ENCODE data around the gene POLR2E. TPM values are rescaled to one million over a fixed set of nuclear protein-coding genes. Genes with fewer than 3 reads are reported as not detected.
A peak's percentile ranks its signal among the peaks of the same experiment; 100 is the strongest.

POLR2E gene
- total and polyA plus RNA-seq, 2 of the 13 experiments (the other 11 are each of a cell fraction or from before 2014, with no cell fraction given): 140 to 272 TPM

DNA sequence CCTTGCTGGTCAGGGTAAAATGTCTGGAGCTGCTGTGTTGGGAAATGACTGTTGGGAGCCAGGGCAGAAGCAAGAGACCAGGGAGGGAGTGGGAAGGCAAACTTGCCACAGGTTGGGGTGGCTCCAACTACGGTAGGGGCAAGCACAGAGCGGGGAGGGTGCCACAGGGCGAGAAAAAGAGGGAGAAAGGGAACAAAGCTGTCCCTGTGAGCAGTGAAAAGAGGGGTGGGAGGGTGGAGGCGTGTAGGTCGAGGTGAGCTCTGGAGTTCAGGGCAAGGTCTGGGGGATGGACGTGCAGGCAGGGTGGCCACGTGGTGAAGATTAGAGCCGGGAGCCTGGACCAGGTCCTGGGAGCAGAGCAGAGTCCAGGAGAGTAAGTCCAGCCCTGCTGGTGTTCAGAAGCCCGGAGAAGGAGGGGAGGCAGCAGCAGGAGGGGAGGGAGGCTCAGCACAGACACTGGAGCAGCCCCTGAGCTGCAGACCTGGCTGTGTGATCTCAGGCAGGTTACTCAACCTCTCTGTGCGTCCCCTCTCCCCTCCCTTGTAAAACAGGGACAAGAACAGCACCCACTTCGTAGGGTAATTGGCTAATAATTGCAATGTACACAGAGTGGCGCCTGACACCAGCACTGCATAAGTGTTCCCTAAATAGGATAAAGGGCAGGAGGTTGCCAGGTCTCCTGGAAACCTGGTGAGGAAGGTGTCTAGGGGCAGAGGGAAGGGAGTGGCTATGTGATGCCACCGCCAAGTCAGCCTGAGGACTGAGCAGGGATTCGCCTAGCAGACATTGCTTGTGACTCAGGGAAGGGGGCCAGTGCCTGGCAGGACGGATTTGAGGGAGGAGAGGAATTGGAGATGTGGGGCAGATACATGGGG, 3.2 kb upstream of the POLR2E start (continued):
- TF ChIP-seq FOXC1 (CRISPR knock-in tag; IDR thresholded peaks at IDR 0.05; ENCODE audit: borderline replicate concordance): no peak
- TF ChIP-seq ZNF414 (CRISPR knock-in tag; IDR thresholded peaks at IDR 0.05): peak; percentile 90; the same call in 1 of the 2 replicates
- no peak; the same call in 1 of the 2 replicates for TF ChIP-seq MIXL1 (CRISPR knock-in tag; IDR thresholded peaks at IDR 0.05)
- TF ChIP-seq ZC3H4 (CRISPR knock-in tag; IDR thresholded peaks at IDR 0.05; ENCODE audit: borderline replicate concordance): no peak
- no peak for TF ChIP-seq NFAT5 (CRISPR knock-in tag; IDR thresholded peaks at IDR 0.05)
- TF ChIP-seq, protein P1, sequence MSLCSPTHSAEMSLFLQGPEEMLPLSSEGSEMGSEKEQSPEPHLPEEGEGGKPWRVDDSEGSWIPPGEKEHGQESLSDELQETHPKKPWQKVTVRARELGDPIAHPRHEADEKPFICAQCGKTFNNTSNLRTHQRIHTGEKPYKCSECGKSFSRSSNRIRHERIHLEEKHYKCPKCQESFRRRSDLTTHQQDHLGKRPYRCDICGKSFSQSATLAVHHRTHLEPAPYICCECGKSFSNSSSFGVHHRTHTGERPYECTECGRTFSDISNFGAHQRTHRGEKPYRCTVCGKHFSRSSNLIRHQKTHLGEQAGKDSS (CRISPR knock-in tag; IDR thresholded peaks at IDR 0.05; ENCODE audit: borderline replicate concordance, low read depth): peak; percentile 82
- no peak for TF ChIP-seq CAMTA2 (CRISPR knock-in tag; IDR thresholded peaks at IDR 0.05; ENCODE audit: borderline replicate concordance)
- no peak for TF ChIP-seq RARG (CRISPR knock-in tag; IDR thresholded peaks at IDR 0.05; ENCODE audit: low read depth)
- TF ChIP-seq ZNF839 (CRISPR knock-in tag; IDR thresholded peaks at IDR 0.05; ENCODE audit: borderline replicate concordance): no peak
- TF ChIP-seq RXRA (CRISPR knock-in tag; IDR thresholded peaks at IDR 0.05): no peak; the same call in none of the 2 replicates
- TF ChIP-seq, protein P2, sequence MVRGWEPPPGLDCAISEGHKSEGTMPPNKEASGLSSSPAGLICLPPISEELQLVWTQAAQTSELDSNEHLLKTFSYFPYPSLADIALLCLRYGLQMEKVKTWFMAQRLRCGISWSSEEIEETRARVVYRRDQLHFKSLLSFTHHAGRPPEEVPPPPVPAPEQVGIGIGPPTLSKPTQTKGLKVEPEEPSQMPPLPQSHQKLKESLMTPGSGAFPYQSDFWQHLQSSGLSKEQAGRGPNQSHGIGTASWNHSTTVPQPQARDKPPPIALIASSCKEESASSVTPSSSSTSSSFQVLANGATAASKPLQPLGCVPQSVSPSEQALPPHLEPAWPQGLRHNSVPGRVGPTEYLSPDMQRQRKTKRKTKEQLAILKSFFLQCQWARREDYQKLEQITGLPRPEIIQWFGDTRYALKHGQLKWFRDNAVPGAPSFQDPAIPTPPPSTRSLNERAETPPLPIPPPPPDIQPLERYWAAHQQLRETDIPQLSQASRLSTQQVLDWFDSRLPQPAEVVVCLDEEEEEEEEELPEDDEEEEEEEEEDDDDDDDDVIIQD (CRISPR knock-in tag; IDR thresholded peaks at IDR 0.05; ENCODE audit: low read depth): no peak
- no peak for TF ChIP-seq ZNF496 (CRISPR knock-in tag; IDR thresholded peaks at IDR 0.05; ENCODE audit: insufficient replicate concordance)
- TF ChIP-seq SIN3B (IDR thresholded peaks at IDR 0.05; ENCODE audit: low read length): no peak
- TF ChIP-seq TOE1 (CRISPR knock-in tag; IDR thresholded peaks at IDR 0.05): no peak
- TF ChIP-seq SP140L (CRISPR knock-in tag; IDR thresholded peaks at IDR 0.05; ENCODE audit: borderline replicate concordance): no peak
- TF ChIP-seq ZKSCAN1 (IDR thresholded peaks at IDR 0.05; ENCODE audit: low read length): no peak
- no peak for TF ChIP-seq PTBP1 (IDR thresholded peaks at IDR 0.05; ENCODE audit: low read depth, low read length, poor library complexity, severe bottlenecking)
